GM18907 (cell line): ENCODE measurements around the gene KCNE1.
"Not testable (repeated sequence)": the region's sequence is repeated elsewhere in the genome, so short reads cannot be mapped to it uniquely, and the experiment has no call there.

ENCODE experiments used
- ATAC-seq: cut with Tn5 transposase; IDR thresholded peaks from one replicate; pipeline ENCODE4 v1.9.1; 2021; ENCODE audit warnings: mild to moderate bottlenecking, moderate library complexity; ENCODE audit not compliant: unreplicated experiment

KCNE1 gene

DNA sequence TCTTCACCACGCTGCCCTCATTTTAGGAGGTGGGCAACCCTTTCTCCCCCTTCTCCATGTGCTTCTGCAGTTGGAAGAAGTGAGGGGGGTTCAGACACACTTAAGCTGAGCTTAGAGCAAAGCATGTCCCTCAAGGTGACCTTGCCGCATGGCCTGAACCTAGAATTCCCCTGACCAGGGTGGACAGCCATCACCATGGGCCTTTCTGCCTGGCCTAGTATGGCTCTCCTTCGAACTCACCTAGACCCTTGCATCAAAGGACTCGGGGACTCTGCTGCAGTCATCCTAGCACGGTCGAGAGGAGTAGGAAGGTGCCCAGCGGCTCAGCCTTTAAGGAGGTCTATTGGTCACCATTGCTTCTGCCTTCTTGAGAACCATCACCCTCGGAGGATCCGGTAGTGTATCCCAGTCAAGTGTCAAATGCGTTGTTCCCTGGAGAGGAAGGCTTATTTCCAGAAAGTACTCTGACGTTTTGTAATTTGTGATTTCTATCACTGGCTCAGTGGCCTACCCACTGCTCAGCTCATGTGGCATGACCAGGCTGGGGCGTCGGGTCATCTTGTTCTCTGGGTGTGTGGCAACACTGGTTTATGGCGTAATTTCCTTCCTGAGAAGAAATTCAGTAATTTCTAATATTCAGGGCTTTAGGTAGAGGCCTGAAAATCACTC lies at the start of gene KCNE1:
KCNE1 (minus strand) TSS at position 424 of the 669 bp plus-strand sequence. CDS start 62,576 bp downstream, outside the sequence.
- ATAC-seq, result no peak

DNA sequence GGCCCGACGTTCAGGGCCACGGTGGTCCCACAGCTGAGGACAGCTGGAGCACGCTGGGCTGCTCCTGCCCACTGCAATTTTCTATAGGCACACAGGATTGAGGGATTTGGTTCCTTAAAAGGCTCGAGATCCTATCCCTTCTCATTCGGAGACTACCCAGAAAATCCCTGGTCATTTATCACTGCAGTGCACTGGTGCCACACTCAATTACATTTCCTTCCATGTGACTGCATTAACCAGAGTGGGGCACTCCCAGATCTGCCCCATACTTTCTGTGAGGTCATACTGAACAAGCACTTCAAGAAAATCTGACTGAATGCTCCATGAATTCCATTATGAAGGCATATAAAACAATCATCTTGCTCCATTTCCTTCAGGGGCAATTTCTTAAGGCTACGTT lies 49.8 kb upstream of the KCNE1 start:
- no peak for ATAC-seq

DNA sequence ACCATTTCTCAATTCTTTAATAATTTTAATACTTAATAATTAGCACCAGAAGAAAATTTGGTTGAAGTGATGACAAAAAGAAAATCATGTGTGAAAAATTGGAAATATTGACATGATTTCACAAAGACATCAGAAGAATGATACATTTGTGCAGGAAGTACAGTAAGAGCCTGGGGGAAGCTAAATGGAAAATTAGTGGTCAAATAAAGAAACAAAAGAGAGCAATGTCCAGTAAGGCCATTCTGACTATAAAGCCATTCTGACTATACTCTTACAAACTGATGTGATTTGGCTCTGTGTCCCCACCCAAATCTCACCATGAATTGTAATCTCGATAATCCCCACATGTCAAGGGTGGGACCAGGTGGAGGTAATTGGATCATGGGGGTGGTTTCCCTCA lies 48.6 kb upstream of the KCNE1 start:
- no peak for ATAC-seq

DNA sequence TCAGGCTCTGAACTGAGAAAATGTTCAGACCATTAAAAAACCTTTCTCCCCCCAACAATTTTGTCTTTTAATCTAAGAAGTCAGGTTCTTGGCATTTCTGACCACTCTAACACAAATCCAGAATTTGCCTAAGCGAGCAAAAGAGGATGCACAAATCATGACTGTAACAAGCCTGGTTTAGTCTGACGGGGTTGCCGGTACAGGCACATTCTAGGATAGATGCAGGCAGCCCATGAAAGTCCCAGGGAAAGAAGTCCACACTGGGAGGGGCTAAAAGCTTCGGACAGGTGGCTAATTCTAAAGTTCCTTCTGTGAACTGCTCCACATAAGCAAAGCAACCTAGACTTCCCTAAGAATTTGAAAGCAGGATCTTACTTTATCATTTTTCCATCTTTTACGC lies 48.0 kb upstream of the KCNE1 start:
- no peak for ATAC-seq

DNA sequence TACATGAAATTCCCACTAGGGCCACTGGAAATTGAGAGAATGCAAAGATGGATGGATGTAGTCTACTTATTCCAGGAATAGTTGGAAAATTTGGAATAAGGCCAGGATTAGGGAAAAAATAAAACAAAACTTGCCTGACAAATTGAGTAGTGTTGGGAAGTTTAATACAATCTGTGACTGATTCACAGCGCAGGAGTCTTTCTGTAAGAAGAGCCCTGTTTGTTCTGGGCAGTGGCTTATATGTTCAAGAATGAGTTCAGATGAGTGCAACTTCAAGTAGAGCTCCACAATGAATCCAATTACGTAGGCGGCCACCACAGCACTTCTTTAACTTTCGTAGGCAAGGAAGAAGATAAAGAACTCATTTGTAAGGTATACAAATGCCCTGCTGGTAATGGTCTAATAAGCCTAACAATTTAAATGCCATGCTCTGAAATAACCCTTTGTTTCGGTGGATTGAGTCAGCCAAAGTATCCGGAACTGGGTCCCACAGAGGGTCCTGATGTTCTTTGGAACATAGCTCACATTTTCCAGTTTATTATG lies 47.1 kb upstream of the KCNE1 start:
- no peak for ATAC-seq

DNA sequence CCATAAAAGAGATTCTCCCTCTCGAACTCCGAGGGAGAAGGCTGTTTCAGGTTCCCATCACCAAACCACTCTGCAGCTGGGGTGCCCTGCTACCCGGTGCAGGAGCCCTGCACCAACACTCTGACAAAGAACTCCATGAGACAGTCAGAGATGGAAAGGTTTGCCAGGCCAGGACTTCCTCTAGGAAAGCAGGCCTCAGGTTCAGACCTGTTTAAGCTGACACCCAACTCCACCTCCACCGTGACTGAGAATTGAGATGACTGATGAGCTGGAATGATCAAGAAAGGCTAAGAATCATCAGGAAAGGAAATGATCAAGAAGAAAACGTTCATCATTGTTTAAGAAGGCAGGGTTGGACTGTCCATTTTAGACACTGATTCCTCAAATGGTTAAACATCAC lies 46.2 kb upstream of the KCNE1 start:
- no peak for ATAC-seq

DNA sequence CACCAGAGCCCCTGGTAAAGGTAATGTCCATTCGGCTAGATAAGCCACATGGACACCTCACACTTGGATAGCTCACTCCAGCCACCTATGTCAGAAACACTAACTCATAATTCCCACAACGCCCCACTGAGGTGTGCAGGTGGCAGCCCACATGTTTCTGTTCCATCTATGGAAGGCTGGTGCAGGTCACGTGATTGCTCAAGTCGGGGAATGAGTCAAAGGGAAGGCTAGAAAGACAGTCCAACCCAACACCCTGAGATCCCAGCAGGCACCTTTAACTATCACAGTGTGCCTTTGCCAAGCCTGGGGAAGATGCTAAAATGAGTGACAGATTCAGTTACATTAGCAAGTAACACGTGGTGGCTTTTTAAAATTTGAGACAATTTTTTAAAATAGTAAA lies 45.3 kb upstream of the KCNE1 start:
- no peak for ATAC-seq

DNA sequence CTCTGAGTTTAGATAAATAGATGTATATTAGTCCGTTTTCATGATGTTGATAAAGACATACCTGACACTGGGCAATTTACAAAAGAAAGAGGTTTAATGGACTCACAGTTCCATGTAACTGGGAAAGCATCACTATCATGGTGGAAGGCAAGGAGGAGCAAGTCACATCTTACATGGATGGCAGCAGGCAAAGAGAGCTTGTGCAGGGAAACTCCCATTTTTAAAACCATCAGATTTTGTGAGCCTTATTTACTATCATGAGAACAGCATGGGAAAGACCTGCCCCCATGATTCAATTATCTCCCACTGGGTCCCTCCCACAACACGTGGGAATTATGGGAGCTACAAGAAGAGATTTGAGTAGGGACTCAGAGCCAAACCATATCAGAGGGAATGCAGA lies 42.7 kb upstream of the KCNE1 start:
- ATAC-seq, result not testable (repeated sequence)

DNA sequence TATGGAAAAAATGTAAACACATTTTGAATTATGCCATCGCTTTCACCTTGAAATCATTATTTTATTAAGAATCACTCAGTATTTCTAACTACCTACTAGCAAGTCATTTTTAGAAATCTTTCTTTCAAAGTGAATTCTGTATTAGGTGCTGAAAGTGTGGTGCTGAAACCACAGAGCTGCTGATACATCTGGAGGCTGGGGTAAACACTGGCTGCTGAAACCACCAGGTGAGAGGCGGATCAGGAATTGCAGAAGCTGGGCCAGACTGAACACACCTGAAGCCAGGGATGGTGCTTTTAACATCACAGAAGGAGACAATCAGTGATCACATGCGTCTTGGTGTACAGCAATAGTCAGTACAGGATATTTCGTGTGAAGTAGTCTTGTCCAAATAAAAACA lies 42.2 kb upstream of the KCNE1 start:
- ATAC-seq, result no peak

DNA sequence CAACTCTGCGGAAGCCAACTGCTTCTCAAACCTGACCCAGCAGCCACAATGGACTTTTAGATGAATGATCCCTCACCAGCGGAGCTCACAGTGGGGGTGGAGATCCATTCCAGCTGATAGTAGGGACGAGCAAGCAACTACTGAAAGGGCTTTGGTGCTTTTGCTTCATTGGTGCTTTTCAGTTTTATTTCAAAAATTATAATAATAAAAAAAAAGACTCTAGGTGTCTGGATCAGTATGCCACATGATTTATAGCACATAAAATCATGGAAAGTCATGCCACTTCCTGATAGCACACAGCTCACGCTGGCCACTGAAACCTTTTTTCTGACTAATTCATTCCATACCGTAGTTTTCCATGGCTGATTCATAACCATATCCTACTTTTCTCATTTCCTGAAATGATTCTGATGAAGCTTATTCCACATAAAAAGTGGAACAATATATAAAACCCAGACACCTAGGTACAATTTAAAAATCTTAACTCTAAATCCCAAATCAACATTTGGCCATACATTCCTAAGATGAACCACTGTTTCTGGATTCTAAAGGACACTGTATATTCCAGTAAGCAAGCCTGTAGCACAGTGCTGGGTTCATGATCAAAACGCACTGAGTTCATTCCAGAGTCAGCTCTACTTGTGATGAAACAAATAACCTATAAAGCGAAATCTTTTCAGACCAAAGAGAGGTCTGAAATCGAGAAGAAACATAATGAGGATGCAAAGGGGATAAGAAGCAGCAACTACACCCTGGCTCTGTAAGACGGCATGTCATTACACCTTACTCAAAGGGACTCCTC lies 41.3 kb upstream of the KCNE1 start:
- ATAC-seq, result no peak

DNA sequence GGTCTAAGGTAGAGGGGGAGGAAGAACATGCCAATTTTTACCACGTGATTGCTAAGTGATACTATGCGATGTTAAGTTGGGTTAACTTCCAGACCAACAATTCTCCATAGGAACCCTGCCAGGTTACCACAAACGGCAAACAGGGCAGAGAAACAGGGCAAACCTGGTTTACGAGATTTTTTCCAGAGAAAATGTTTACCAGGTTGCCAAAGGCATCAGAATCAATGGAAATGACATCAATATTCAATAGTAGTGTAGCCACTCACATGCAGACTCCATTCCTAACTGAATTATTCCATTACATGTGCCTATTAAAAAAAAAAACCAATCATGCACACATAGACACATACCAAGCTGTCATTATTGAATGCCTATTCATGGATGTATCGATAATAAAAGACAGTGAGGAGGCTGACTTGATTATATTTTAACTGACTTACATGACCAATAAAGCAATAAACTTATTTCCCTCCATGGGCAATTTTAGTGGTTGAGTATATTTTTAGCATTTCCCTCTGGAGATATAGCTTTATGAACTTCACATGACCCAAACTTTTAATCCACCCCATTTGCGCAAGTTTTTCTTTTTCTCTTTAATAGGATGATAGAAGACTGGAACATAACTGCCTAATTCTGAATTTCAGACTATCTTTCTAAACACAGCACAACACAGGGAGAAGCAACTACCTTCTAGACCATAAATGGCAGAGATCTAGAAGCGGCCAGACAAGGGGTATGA lies 40.5 kb upstream of the KCNE1 start:
- ATAC-seq, result no peak

DNA sequence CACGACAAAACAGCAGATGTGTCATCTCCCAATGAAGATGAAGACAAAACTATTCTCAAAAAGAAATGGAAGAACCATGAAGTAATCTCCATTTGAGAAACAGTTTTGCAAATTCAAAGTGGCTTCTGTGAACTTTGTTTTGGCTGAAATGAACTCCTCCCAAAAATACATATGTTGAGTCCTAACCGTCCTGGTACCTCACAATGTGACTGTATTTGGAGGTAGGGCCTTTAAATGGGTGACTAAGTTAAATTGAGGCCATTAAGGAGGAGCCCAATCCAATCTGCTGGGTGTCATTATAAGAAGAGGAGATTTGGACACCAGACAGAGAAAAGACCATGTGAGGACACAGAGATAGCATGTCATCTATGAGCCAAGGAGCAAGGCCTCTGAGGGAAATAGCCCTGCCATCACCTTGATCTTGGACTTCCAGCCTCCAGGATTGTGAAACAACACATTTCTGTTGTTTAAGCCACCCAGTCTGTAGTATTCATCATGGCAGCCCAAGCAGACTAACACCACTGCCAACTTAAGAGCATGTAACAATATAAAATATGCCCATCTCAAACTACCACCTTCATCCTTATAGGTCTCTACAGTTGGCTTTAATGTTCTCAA lies 38.3 kb upstream of the KCNE1 start:
- no peak for ATAC-seq

DNA sequence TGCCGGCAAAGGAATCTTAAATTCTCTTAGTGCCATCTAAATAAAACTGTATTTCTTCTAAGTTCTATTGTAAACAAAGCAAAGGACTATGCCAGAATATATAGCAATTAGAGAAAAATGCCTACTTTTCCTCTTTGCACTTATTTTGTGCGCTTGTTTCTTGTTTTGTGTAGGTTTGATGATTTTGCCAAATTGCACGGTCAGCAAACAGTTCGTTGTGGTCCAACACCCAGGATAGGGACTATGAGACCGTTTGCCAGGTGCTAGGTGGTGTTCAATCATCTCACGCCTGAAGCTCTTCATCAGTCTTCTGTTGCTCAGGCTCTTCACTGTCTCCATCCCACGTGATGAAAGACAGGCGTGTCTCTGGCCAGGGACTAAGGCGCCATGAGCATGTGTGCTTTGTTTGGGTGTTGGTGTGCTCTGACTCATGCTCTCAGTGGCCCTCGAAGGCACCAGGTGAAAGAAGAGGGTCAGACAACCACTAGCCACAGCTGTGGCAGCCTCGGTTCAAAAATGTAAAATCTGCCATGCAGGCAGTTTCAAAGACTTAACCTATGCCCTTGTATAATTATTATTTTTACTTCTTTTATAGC lies 36.9 kb upstream of the KCNE1 start:
- ATAC-seq, result no peak

DNA sequence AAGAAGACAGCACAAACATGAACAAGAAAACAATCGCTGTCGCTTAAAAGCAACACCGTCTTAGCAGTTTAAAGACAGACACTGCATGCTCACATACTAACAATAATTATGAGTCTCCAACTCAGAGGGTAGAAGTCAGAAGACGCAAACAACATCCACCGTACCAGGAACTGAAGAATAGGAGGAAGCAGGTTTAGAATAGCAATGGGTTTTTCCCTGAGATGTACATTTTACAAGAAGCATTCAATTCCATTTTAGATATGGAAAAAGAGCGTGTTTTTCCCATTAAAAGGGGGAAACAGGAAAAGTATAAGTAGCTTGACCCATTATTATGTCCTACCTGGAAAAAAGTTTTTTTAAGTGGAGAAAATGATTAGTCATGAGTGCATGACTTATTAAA lies 34.5 kb upstream of the KCNE1 start:
- no peak for ATAC-seq

DNA sequence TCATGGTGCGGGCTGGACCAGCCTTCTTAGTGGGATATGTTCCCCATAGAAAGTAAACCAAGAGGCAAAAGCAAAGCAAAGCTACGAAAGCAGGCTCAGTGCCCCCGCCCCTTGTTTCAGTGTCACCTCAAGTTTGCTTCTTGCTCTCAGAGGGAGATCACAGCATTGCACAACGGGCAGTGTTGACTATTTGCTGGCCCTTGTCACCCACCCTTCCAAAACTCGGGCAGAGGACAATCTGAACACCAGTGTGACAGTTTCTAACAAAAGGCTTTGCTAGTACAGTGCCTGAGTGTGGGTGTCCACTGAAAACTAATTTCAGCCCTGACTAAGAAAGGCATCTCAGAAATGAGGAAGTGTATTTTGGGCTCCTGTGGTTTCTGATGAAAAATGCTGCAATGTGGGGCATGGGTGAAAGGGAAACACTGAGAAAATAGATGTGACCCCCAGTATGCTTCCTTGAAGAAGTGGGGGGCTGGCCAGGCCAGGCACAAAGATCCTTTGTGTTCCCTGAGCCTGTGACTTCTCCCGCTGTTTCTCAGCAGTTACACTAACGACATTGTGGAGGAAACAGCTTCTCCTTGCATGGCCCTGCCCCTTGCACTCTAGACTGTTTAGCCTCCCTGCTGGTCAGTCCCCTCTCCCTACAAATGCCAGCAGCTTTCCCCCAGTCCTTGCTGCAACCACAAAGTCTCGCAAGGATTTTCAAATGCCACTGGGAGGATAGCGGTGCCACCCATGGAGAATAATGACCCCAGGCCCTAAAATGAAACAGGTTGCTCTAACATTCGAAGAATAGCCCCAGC lies 33.3 kb upstream of the KCNE1 start:
- peak; percentile 88 for ATAC-seq

DNA sequence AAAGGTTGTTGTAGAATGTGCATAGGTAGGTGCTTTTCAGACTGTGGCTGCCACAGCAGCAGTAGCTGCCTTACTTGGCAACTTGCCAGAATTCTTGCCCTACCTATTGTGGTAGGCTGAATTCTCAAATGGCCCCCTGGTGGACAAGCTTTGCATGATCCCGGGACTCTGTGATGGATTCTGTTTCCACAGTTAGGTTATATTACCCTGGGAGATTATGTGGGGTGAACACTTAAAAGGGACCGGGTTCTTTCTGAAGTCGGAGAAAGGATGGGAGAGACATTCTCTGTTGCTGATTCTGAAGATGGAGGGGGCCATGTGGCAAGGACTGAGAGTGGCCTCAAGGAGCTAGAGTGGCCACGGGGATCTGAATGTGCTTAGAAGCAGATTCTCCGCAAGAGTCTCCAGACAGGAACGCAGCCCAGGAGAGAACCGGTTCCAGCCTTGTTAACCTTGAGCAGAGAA lies 32.1 kb upstream of the KCNE1 start:
- no peak for ATAC-seq

DNA sequence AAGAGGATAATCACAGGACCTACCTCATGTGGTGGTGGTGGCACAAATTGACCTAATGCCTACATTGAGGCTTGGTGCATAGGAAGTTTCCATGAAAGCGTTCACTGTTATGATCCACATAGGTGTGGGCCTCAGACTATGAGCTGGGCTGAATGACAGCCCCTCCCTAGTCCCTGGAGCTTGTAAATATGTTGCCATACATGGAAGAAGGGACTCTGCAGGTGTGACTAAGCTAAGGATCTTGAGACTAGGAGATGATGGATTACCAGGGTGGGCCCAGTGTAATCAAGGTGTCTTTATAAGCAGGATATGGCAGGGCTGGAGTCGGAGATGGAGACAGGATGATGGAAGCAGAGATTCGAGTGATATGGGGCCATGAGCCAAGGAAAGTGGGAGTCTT lies 31.0 kb upstream of the KCNE1 start:
- no peak for ATAC-seq

DNA sequence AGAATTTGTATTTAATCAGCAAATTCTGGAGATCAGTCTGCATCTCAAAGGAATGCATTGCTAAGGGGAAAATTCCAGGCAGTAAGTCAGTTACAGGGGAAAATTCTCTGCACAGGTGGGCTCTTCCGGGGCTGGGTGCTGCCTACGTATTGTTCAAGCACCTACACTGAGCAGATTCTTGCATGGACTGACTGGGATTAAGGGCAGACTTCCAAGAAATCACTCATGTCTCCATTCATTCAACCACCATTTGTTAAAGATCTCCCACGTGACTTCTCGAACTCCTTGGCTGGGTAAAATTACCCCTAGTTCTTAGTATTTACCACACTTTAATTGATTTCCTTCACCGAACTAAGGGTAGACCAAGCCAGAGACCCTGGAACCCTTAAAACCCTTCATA lies 28.2 kb upstream of the KCNE1 start:
- no peak for ATAC-seq

DNA sequence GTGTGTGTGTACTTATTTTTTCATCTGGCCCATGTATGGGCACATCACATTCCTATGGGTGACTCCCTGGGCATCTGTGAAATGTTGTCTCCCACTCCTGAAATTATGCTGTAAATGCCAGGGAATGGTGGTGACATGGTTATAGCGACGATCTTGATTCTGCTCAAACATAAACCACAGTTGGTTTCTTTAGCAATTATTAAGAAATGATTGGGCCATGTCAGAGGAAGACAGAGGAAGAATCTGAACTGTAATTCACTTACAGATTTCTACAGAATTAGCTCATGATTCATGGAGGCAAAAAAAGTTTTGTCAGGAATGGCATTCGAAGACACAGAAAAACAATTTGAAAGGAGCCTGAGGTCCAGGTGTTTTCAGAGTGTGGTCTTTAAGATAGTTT lies 25.8 kb upstream of the KCNE1 start:
- ATAC-seq, result no peak

DNA sequence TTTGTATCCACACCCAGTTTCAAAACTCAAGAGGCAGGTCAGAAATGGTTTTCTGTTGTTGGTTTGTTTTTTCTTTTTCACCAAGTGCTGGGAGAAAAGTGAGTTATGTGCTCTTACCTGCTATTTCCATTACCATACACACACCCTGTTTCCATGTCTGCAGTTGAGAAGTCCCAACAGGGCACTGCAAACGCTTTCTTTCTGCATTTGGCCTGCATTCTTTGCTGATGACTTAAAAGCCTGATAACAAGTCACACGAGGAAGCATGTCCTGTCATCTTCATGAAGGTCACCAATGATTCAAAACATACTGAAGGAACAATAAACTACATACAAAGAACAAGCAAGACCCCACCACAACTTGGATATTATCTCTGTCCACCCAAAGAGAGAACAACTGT lies 24.8 kb upstream of the KCNE1 start:
- ATAC-seq, result no peak
